ENCODE results near the gene RNF43. TPM values are rescaled to one million over a fixed set of nuclear protein-coding genes. Genes with fewer than 3 reads are reported as not detected.

Gene RNF43
- total and polyA plus RNA-seq, 2 of the 13 experiments (the other 11 are each of a cell fraction or from before 2014, with no cell fraction given): 31.0 to 53.4 TPM

- TF ChIP-seq ZNF280D (CRISPR knock-in tag; IDR thresholded peaks at IDR 0.05): 0 out of 2 replicates have a peak, but pooled peaks have one; percentile 28
- TF ChIP-seq ZNF773 (CRISPR knock-in tag; IDR thresholded peaks at IDR 0.05; ENCODE audit: borderline replicate concordance): no peak
- no peak for TF ChIP-seq ZNF556 (CRISPR knock-in tag; IDR thresholded peaks at IDR 0.05; ENCODE audit: borderline replicate concordance)
- TF ChIP-seq NFIC (IDR thresholded peaks at IDR 0.05; ENCODE audit: low read length): peak; percentile 82
- TF ChIP-seq ZNF253 (CRISPR knock-in tag; IDR thresholded peaks at IDR 0.05; ENCODE audit: borderline replicate concordance): no peak
- no peak for TF ChIP-seq RXRA (CRISPR knock-in tag; IDR thresholded peaks at IDR 0.05)
- TF ChIP-seq NFE2L1 (CRISPR knock-in tag; IDR thresholded peaks at IDR 0.05; ENCODE audit: borderline replicate concordance): no peak
- TF ChIP-seq PITX1 (CRISPR knock-in tag; IDR thresholded peaks at IDR 0.05): no peak
- TF ChIP-seq ZNF552 (CRISPR knock-in tag; IDR thresholded peaks at IDR 0.05; ENCODE audit: borderline replicate concordance): no peak
- no peak for TF ChIP-seq SPEN (CRISPR knock-in tag; IDR thresholded peaks at IDR 0.05; ENCODE audit: low read depth)
- TF ChIP-seq HNRNPK (IDR thresholded peaks at IDR 0.05; ENCODE audit: low read depth, low read length, poor library complexity, severe bottlenecking): no peak
- no peak for TF ChIP-seq HOXA9 (CRISPR knock-in tag; IDR thresholded peaks at IDR 0.05; ENCODE audit: borderline replicate concordance)
- TF ChIP-seq SALL1 (CRISPR knock-in tag; IDR thresholded peaks at IDR 0.05): no peak
- TF ChIP-seq ZNF782 (CRISPR knock-in tag; IDR thresholded peaks at IDR 0.05; ENCODE audit: borderline replicate concordance): no peak
- TF ChIP-seq, protein P1, sequence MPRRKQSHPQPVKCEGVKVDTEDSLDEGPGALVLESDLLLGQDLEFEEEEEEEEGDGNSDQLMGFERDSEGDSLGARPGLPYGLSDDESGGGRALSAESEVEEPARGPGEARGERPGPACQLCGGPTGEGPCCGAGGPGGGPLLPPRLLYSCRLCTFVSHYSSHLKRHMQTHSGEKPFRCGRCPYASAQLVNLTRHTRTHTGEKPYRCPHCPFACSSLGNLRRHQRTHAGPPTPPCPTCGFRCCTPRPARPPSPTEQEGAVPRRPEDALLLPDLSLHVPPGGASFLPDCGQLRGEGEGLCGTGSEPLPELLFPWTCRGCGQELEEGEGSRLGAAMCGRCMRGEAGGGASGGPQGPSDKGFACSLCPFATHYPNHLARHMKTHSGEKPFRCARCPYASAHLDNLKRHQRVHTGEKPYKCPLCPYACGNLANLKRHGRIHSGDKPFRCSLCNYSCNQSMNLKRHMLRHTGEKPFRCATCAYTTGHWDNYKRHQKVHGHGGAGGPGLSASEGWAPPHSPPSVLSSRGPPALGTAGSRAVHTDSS (CRISPR knock-in tag; conservative IDR thresholded peaks at IDR 0.05): no peak
- TF ChIP-seq ZNF660 (CRISPR knock-in tag; IDR thresholded peaks at IDR 0.05; ENCODE audit: borderline replicate concordance, low read depth): no peak
- no peak for TF ChIP-seq ZNF75D (CRISPR knock-in tag; IDR thresholded peaks at IDR 0.05; ENCODE audit: borderline replicate concordance)
- TF ChIP-seq ZNF549 (CRISPR knock-in tag; IDR thresholded peaks at IDR 0.05): no peak
- no peak for TF ChIP-seq NFE2 (CRISPR knock-in tag; IDR thresholded peaks at IDR 0.05)
- TF ChIP-seq TBX2 (CRISPR knock-in tag; IDR thresholded peaks at IDR 0.05; ENCODE audit: borderline replicate concordance): no peak
- peak; percentile 80 for TF ChIP-seq IRF2 (CRISPR knock-in tag; IDR thresholded peaks at IDR 0.05)
- TF ChIP-seq GABPB1 (CRISPR knock-in tag; IDR thresholded peaks at IDR 0.05): no peak
- no peak for TF ChIP-seq ZNF580 (CRISPR knock-in tag; IDR thresholded peaks at IDR 0.05; ENCODE audit: borderline replicate concordance, low read depth)
- TF ChIP-seq SSRP1 (CRISPR knock-in tag; IDR thresholded peaks at IDR 0.05): no peak
- no peak for TF ChIP-seq ZNF614 (CRISPR knock-in tag; IDR thresholded peaks at IDR 0.05; ENCODE audit: borderline replicate concordance)
- TF ChIP-seq DMAP1 (CRISPR knock-in tag; IDR thresholded peaks at IDR 0.05): peak; percentile 49; the same call in 1 of the 2 replicates
- TF ChIP-seq ZNF563 (CRISPR knock-in tag; IDR thresholded peaks at IDR 0.05): no peak
- no peak for TF ChIP-seq ZNF296 (CRISPR knock-in tag; conservative IDR thresholded peaks at IDR 0.05)
Measured at GRCh38 chr17:58412961-58413586, 4.3 kb downstream of the RNF43 start (continued).
